ENCODE measurements around the gene SIN3B.
"Not testable (repeated sequence)": the region's sequence is repeated elsewhere in the genome, so short reads cannot be mapped to it uniquely, and the experiment has no call there.

SIN3B gene

GRCh38 chr19:16871871-16872270, 42.7 kb downstream of the SIN3B start:
- DNase-seq (ENCODE audit: low spot score), result no peak
- H3K27ac ChIP-seq, result no peak overlapping the region
- ChIA-PET CTCF (no interaction called here), POLR2A (ENCODE audit: low non-redundant PET) (no interaction called here)
- TF ChIP-seq CTCF (conservative IDR thresholded peaks at IDR 0.05; ENCODE audit: low read depth), result no peak

- ChIA-PET CTCF (no interaction called here), POLR2A (ENCODE audit: low non-redundant PET) (no interaction called here)
- TF ChIP-seq CTCF (conservative IDR thresholded peaks at IDR 0.05; ENCODE audit: low read depth), result no peak
- peak overlapping the region; percentile 69 for H3K27ac ChIP-seq
- no peak for DNase-seq (ENCODE audit: low spot score)
These were observed 43.5 kb downstream of the SIN3B start for GRCh38 chr19:16872728-16873127.

GRCh38 chr19:16873594-16873993, 44.4 kb downstream of the SIN3B start:
- no peak for TF ChIP-seq CTCF (conservative IDR thresholded peaks at IDR 0.05; ENCODE audit: low read depth)
- DNase-seq (ENCODE audit: low spot score), result no peak
- ChIA-PET POLR2A (ENCODE audit: low non-redundant PET) (no interaction called here), CTCF (no interaction called here)
- peak overlapping the region; percentile 69 for H3K27ac ChIP-seq

- CTCF ChIA-PET, result no interaction called here
- no peak for DNase-seq (ENCODE audit: low spot score)
- POLR2A ChIA-PET (ENCODE audit: low non-redundant PET), result no interaction called here
- H3K27ac ChIP-seq, result peak overlapping the region; percentile 69
- no peak for TF ChIP-seq CTCF (conservative IDR thresholded peaks at IDR 0.05; ENCODE audit: low read depth)
These were observed 45.2 kb downstream of the SIN3B start for GRCh38 chr19:16874250-16874977.

- POLR2A ChIA-PET (ENCODE audit: low non-redundant PET); CTCF ChIA-PET: not testable (repeated sequence)
- peak overlapping the region; percentile 69; the same call in 1 of the 2 replicates for H3K27ac ChIP-seq
These were observed 45.7 kb downstream of the SIN3B start for GRCh38 chr19:16874978-16875299.

GRCh38 chr19:16875584-16876555, 46.7 kb downstream of the SIN3B start:
- DNase-seq (ENCODE audit: low spot score), result no peak
- CTCF ChIA-PET, result no interaction called here
- no peak for TF ChIP-seq CTCF (conservative IDR thresholded peaks at IDR 0.05; ENCODE audit: low read depth)
- peak overlapping the region; percentile 59 for H3K27ac ChIP-seq
- POLR2A ChIA-PET (ENCODE audit: low non-redundant PET), result no interaction called here

More at GRCh38 chr19:16874978-16875299, 45.7 kb downstream of the SIN3B start:
- DNase-seq (ENCODE audit: low spot score), result not testable (repeated sequence)

All from RWPE1 (cell line).